ENCODE measurements around the gene HECW1.
A peak's percentile ranks its signal among the peaks of the same experiment; 100 is the strongest.

HECW1 gene

GRCh38 chr7:43140186-43140585 is 27.7 kb downstream of the HECW1 start:
- H3K4me3 ChIP-seq (ENCODE audit: low read depth, low read length), result no peak overlapping the region
- no peak for DNase-seq (ENCODE audit: low read depth)

GRCh38 chr7:43141091-43141490 is 28.6 kb downstream of the HECW1 start:
- no peak overlapping the region for H3K4me3 ChIP-seq (ENCODE audit: low read depth, low read length)
- no peak for DNase-seq (ENCODE audit: low read depth)

GRCh38 chr7:43142703-43143102 is 30.3 kb downstream of the HECW1 start:
- no peak overlapping the region for H3K4me3 ChIP-seq (ENCODE audit: low read depth, low read length)
- DNase-seq (ENCODE audit: low read depth), result no peak

- no peak for DNase-seq (ENCODE audit: low read depth)
- H3K4me3 ChIP-seq (ENCODE audit: low read depth, low read length), result no peak overlapping the region
Observed at GRCh38 chr7:43143918-43144589, 31.6 kb downstream of the HECW1 start.

- no peak for DNase-seq (ENCODE audit: low read depth)
- H3K4me3 ChIP-seq (ENCODE audit: low read depth, low read length), result no peak overlapping the region
Observed at GRCh38 chr7:43148161-43148731, 35.8 kb downstream of the HECW1 start.

- DNase-seq (ENCODE audit: low read depth), result no peak
- no peak overlapping the region for H3K4me3 ChIP-seq (ENCODE audit: low read depth, low read length)
Observed at GRCh38 chr7:43151076-43151475, 38.6 kb downstream of the HECW1 start.

GRCh38 chr7:43152696-43153095 is 40.2 kb downstream of the HECW1 start:
- no peak for DNase-seq (ENCODE audit: low read depth)
- no peak overlapping the region for H3K4me3 ChIP-seq (ENCODE audit: low read depth, low read length)

- no peak overlapping the region for H3K4me3 ChIP-seq (ENCODE audit: low read depth, low read length)
- DNase-seq (ENCODE audit: low read depth), result no peak
Observed at GRCh38 chr7:43155636-43156035, 43.2 kb downstream of the HECW1 start.

- H3K4me3 ChIP-seq (ENCODE audit: low read depth, low read length), result no peak overlapping the region
- no peak for DNase-seq (ENCODE audit: low read depth)
Observed at GRCh38 chr7:43163885-43164284, 51.4 kb downstream of the HECW1 start.

GRCh38 chr7:43164757-43165156 is 52.3 kb downstream of the HECW1 start:
- H3K4me3 ChIP-seq (ENCODE audit: low read depth, low read length), result no peak overlapping the region
- DNase-seq (ENCODE audit: low read depth), result peak; percentile 95

GRCh38 chr7:43166686-43167085 is 54.2 kb downstream of the HECW1 start:
- no peak for DNase-seq (ENCODE audit: low read depth)
- H3K4me3 ChIP-seq (ENCODE audit: low read depth, low read length), result no peak overlapping the region

- no peak for DNase-seq (ENCODE audit: low read depth)
- no peak overlapping the region for H3K4me3 ChIP-seq (ENCODE audit: low read depth, low read length)
Observed at GRCh38 chr7:43169076-43169475, 56.6 kb downstream of the HECW1 start.

- no peak for DNase-seq (ENCODE audit: low read depth)
- H3K4me3 ChIP-seq (ENCODE audit: low read depth, low read length), result no peak overlapping the region
Observed at GRCh38 chr7:43170571-43170970, 58.1 kb downstream of the HECW1 start.

- no peak overlapping the region for H3K4me3 ChIP-seq (ENCODE audit: low read depth, low read length)
- no peak for DNase-seq (ENCODE audit: low read depth)
Observed at GRCh38 chr7:43175570-43176200, 63.2 kb downstream of the HECW1 start.

- no peak overlapping the region for H3K4me3 ChIP-seq (ENCODE audit: low read depth, low read length)
- DNase-seq (ENCODE audit: low read depth), result no peak
Observed at GRCh38 chr7:43179393-43179792, 66.9 kb downstream of the HECW1 start.

GRCh38 chr7:43192806-43193460 is 80.5 kb downstream of the HECW1 start:
- H3K4me3 ChIP-seq (ENCODE audit: low read depth, low read length), result no peak overlapping the region
- DNase-seq (ENCODE audit: low read depth), result no peak

- no peak for DNase-seq (ENCODE audit: low read depth)
- H3K4me3 ChIP-seq (ENCODE audit: low read depth, low read length), result no peak overlapping the region
Observed at GRCh38 chr7:43193893-43194292, 81.4 kb downstream of the HECW1 start.

GRCh38 chr7:43195256-43195655 is 82.8 kb downstream of the HECW1 start:
- no peak for DNase-seq (ENCODE audit: low read depth)

GRCh38 chr7:43195768-43196167 is 83.3 kb downstream of the HECW1 start:
- no peak overlapping the region for H3K4me3 ChIP-seq (ENCODE audit: low read depth, low read length)
- DNase-seq (ENCODE audit: low read depth), result no peak

More at GRCh38 chr7:43195256-43195655, 82.8 kb downstream of the HECW1 start:
- H3K4me3 ChIP-seq (ENCODE audit: low read depth, low read length), result no peak overlapping the region

GRCh38 chr7:43196379-43196778 is 83.9 kb downstream of the HECW1 start:
- no peak overlapping the region for H3K4me3 ChIP-seq (ENCODE audit: low read depth, low read length)
- DNase-seq (ENCODE audit: low read depth), result no peak

All from skeletal muscle cell (primary cell).